Keratinocyte (primary cell): ENCODE results near the gene RMND1. TPM values are rescaled to one million over a fixed set of nuclear protein-coding genes. Genes with fewer than 3 reads are reported as not detected.

Experiments
- DNase-seq: peaks from one replicate; pipeline ENCODE4 v3.0.0-alpha.2; 2011; ENCODE audit warnings: low read depth, missing footprints, low spot score
- FAIRE-seq: peaks from 2 replicates; lab custom pipeline; 2011; peaks lifted over from hg19 to GRCh38; lab: Jason Lieb, UNC
- H2AFZ ChIP-seq: 2 replicates; pipeline ENCODE4 v1.6.0; 2012; ENCODE audit warnings: low read length, control low read depth, inconsistent platforms; ENCODE audit not compliant: control insufficient read depth
- H3K27ac ChIP-seq: 2 replicates; pipeline ENCODE4 v1.5.1; 2011; ENCODE audit warnings: low read length; ENCODE audit not compliant: control insufficient read depth, insufficient read depth
- H3K27me3 ChIP-seq: 3 replicates; pipeline ENCODE4 v1.6.0; 2011; ENCODE audit warnings: low read length; ENCODE audit not compliant: control insufficient read depth, insufficient read depth; ENCODE audit errors: extremely low read depth
- H3K36me3 ChIP-seq, 2 experiments: 2 replicates in 1 of 2; 3 replicates in 1 of 2; pipeline ENCODE4 v1.5.1; 2011; ENCODE audit warnings: low read length in 2 of 2, mild to moderate bottlenecking in 1 of 2; ENCODE audit not compliant: control insufficient read depth in 2 of 2, insufficient read depth in 2 of 2; ENCODE audit errors: extremely low read depth in 1 of 2
- H3K4me1 ChIP-seq: 3 replicates; pipeline ENCODE4 v1.5.1; 2011; ENCODE audit warnings: low read length; ENCODE audit not compliant: control insufficient read depth, insufficient read depth; ENCODE audit errors: extremely low read depth
- H3K4me2 ChIP-seq: 3 replicates; pipeline ENCODE4 v1.6.0; 2011; ENCODE audit warnings: low read depth, low read length; ENCODE audit not compliant: control insufficient read depth, insufficient read depth; ENCODE audit errors: extremely low read depth
- H3K4me3 ChIP-seq, 3 experiments: fragments of 200-600 bp in 1 of 3; sonication (generic) in 1 of 3; 2 replicates in 2 of 3; 3 replicates in 1 of 3; pipeline ENCODE4 v1.5.1; 2011 to 2016; ENCODE audit warnings: low read length in 3 of 3, mild to moderate bottlenecking in 3 of 3, control low read depth in 2 of 3, inconsistent platforms in 1 of 3, low read depth in 1 of 3, mixed read lengths in 1 of 3, mixed run types in 1 of 3, moderate library complexity in 1 of 3; ENCODE audit not compliant: control insufficient read depth in 2 of 3, insufficient read depth in 2 of 3; ENCODE audit errors: extremely low read depth in 1 of 3
- H3K79me2 ChIP-seq: 2 replicates; pipeline ENCODE4 v1.6.0; 2012; ENCODE audit warnings: low read length; ENCODE audit not compliant: control insufficient read depth, insufficient read depth
- H3K9ac ChIP-seq: 3 replicates; pipeline ENCODE4 v1.6.0; 2011; ENCODE audit warnings: low read length; ENCODE audit not compliant: control insufficient read depth, insufficient read depth; ENCODE audit errors: extremely low read depth
- H3K9me1 ChIP-seq: 3 replicates; pipeline ENCODE4 v1.6.0; 2011; ENCODE audit warnings: low read length; ENCODE audit not compliant: control insufficient read depth, insufficient read depth; ENCODE audit errors: extremely low read depth
- H3K9me3 ChIP-seq: 2 replicates; pipeline ENCODE4 v1.5.1; 2012; ENCODE audit warnings: low read depth, low read length; ENCODE audit not compliant: control insufficient read depth
- H4K20me1 ChIP-seq: 3 replicates; pipeline ENCODE4 v1.6.0; 2011; ENCODE audit warnings: low read length; ENCODE audit not compliant: control insufficient read depth, insufficient read depth; ENCODE audit errors: extremely low read depth
- CTCF ChIP-seq, 3 experiments: IDR thresholded peaks in 1 of 3; conservative IDR thresholded peaks in 1 of 3; optimal IDR thresholded peaks in 1 of 3; 2 replicates in 2 of 3; 3 replicates in 1 of 3; pipeline versions ENCODE3 to v1.5.1; 2011; ENCODE audit warnings: low read length in 3 of 3, mild to moderate bottlenecking in 3 of 3, moderate library complexity in 2 of 3, control low read depth in 1 of 3, inconsistent platforms in 1 of 3; ENCODE audit not compliant: insufficient read depth in 2 of 3; ENCODE audit errors: extremely low read depth in 1 of 3
- EZH2 ChIP-seq: IDR thresholded peaks from one replicate; pipeline ENCODE4 v1.6.1; 2012; ENCODE audit warnings: inconsistent platforms, mild to moderate bottlenecking, low read length, moderate library complexity
- dilution Hi-C: fragments of 300-500 bp; cut with MboI; formaldehyde crosslinking; loops from one replicate; pipeline ENCODE4 v1.7.0; 2020; ENCODE audit warnings: low sequenced_read_pairs; ENCODE audit not compliant: extremely low pct_ligation_motif_present
- polyA plus RNA-seq, 5 experiments: library from polyadenylated mRNA; depleted of rRNA in 3 of 5; stranded (reverse) in 3 of 5; stranded (forward) in 1 of 5; unstranded in 1 of 5; fragments of >200 nt; gene quantifications; 1 replicate in 1 of 5; 2 replicates in 3 of 5; 3 replicates in 1 of 5; pipeline versions ENCODE4 v1.2.1 to v1.2.3, GENCODE V29; 2011 to 2012; ENCODE audit warnings: missing spikeins in 2 of 5, low read depth in 1 of 5, low replicate concordance in 1 of 5

RMND1 gene
- polyA plus RNA-seq, 1 donor (not counting 4 experiments of a cell fraction or from before 2014, with no cell fraction given) = 23.1 TPM

DNA sequence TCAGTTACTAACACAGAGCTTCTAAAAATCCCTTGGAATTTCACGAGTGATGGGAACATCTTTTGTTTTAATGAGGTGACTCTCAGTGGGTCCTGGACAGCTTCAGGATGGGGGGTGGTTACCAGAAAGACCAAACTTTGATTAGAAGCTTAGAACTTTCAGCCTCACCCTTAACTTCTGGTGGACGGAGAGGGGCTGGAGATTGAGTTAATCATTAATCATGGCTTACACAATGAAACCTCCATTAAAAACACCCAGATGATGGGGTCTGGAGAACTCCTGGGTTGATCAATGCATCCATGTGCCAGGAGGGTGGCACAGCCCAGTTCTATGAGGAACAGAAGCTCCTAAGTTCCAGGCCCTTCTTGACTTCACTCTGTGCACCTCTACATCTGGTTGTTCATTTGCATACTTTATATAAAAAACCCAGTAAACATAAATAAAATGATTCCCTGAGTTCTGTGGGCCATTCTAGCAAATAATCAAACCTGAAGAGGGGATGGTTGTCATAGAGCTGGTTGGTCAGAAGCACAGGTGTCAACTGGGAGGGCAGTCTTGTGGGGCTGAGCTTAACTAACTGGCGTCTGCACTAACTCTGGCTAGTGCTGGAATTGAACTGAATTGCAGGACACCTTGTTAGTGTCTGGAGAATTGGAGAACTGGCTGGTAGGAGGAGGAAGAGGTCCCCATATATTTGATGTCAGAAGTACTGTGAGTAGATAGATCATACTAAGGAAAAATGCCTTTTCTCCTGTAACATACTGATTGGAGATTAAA is 10.3 kb downstream of the RMND1 start:
- Histone ChIP-seq H4K20me1 (peaks cover 2% of the 10 kb centered on the region), H3K79me2 (peaks cover 57% of the 10 kb centered on the region), H3K4me3 (no peak overlapping the region), H3K9me3 (no peaks in the 10 kb centered on the region), H3K27ac (no peak overlapping the region), H3K4me2 (no peak overlapping the region), H3K36me3 (peaks cover 7 to 14% of the 10 kb centered on the region in 2 experiments), H3K9ac (no peak overlapping the region), H3K27me3 (no peaks in the 10 kb centered on the region), H2AFZ (no peak overlapping the region), H3K4me1 (peaks cover 21% of the 10 kb centered on the region), H3K9me1 (peaks cover 6% of the 10 kb centered on the region)
- FAIRE-seq (no peak), DNase-seq (no peak)
- TF ChIP-seq EZH2 = no peak
- TF ChIP-seq CTCF (optimal IDR thresholded peaks at IDR 0.05 in 1 of 3, IDR thresholded peaks at IDR 0.05 in 1 of 3, conservative IDR thresholded peaks at IDR 0.05 in 1 of 3; ENCODE audit: extremely low read depth in 1 of 3, insufficient read depth in 2 of 3, low read length in 3 of 3) = no peak
- dilution Hi-C loops = no loop called here

DNA sequence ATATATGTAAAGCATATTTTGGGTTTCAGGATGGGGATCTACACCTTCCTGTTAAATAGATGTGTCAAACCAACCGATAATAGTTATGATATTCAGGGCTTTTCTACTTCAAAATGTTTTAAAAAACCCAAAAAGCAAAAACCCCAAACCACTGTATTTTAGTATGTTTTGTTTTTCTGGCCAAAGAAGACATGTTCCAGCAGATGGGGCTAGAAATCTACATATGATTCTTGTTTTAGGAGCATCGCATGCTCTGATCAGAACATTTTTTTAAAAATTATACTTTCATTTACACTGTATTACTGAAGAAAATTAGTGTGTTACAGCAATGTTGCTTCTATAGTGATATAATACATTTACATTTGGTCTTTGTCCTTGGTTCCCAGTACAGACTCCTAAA is 11.0 kb downstream of the RMND1 start:
- peaks cover 6% of the 10 kb centered on the region for H3K9me1 ChIP-seq
- H3K4me2 ChIP-seq = no peak overlapping the region
- H3K9ac ChIP-seq = no peak overlapping the region
- peaks cover 57% of the 10 kb centered on the region for H3K79me2 ChIP-seq
- TF ChIP-seq CTCF (optimal IDR thresholded peaks at IDR 0.05 in 1 of 3, IDR thresholded peaks at IDR 0.05 in 1 of 3, conservative IDR thresholded peaks at IDR 0.05 in 1 of 3; ENCODE audit: extremely low read depth in 1 of 3, insufficient read depth in 2 of 3, low read length in 3 of 3) (peak in 1 of 3 experiments; percentile 16), EZH2 (no peak)
- H3K27me3 ChIP-seq = no peaks in the 10 kb centered on the region
- dilution Hi-C loops = no loop called here
- FAIRE-seq (no peak), DNase-seq (no peak)
- no peak overlapping the region for H2AFZ ChIP-seq
- H4K20me1 ChIP-seq = peaks cover 2% of the 10 kb centered on the region
- H3K9me3 ChIP-seq = no peaks in the 10 kb centered on the region
- peaks cover 7 to 17% of the 10 kb centered on the region in 2 experiments for H3K36me3 ChIP-seq
- no peak overlapping the region for H3K27ac ChIP-seq
- H3K4me3 ChIP-seq = no peak overlapping the region
- H3K4me1 ChIP-seq = peaks cover 15% of the 10 kb centered on the region
